SU-DHL-6 (cell line): Measurements from ENCODE around the gene ANO2.

Source experiments
- CTCF ChIP-seq: fragments of 200-600 bp; sonication (generic); IDR thresholded peaks from one replicate; pipeline ENCODE4 v1.5.1; 2017; ENCODE audit warnings: antibody characterized with exemption, mild to moderate bottlenecking, low read length, moderate library complexity; ENCODE audit not compliant: insufficient read depth, poor library complexity, severe bottlenecking
- EZH2phosphoT487 ChIP-seq: fragments of 200-600 bp; sonication (generic), shearing (Covaris generic); conservative IDR thresholded peaks from 2 replicates; pipeline ENCODE4 v1.6.1; 2018; ENCODE audit warnings: mild to moderate bottlenecking, antibody characterized with exemption, low read length, moderate library complexity, mixed read lengths

GRCh38 chr12:5692850-5693249 lies 252.2 kb downstream of the ANO2 start:
- TF ChIP-seq CTCF (no peak), EZH2phosphoT487 (no peak)
